A549 (cell line): ENCODE results near the gene CLEC10A. TPM values are rescaled to one million over a fixed set of nuclear protein-coding genes. Genes with fewer than 3 reads are reported as not detected.

Source experiments
- ATAC-seq, 2 experiments: fragments of 200-7000 bp in 1 of 2; fragments of >200 bp in 1 of 2; cut with Nextera tagmentation in 1 of 2; cut with Tn5 transposase in 1 of 2; 3 replicates each; pipeline versions ENCODE4 v1.8.0 to v1.9.1; 2018 to 2020; ENCODE audit warnings: mild to moderate bottlenecking in 1 of 2, moderate library complexity in 1 of 2
- CTCF ChIA-PET: fragments of 300-600 bp; sonication (Branson Sonifier 250); formaldehyde crosslinking; extraction: SDS; loops from one replicate; lab custom pipeline; 2021; ENCODE audit warnings: antibody characterized with exemption, inconsistent platforms; lab: Yijun Ruan, JAX
- POLR2A ChIA-PET: fragments of 350-600 bp; formaldehyde crosslinking; extraction: SDS; loops from one replicate; lab custom pipeline; 2021; ENCODE audit warnings: antibody characterized with exemption, inconsistent platforms; lab: Yijun Ruan, JAX
- DNase-seq, 2 experiments: peaks; one replicate each; pipeline versions ENCODE4 v3.0.0 to v3.0.0-alpha.2; 2011 to 2016; ENCODE audit warnings: low read depth in 1 of 2, low spot score in 1 of 2
- FAIRE-seq: peaks from 2 replicates; lab custom pipeline; 2011; peaks lifted over from hg19 to GRCh38; lab: Jason Lieb, UNC
- H3K27ac ChIP-seq, 2 experiments: fragments of >200 bp; sonication (Bioruptor Twin); formaldehyde crosslinking; 3 replicates each; pipeline ENCODE4 v1.5.1; 2016 to 2017
- H3K4me1 ChIP-seq: fragments of >200 bp; sonication (Bioruptor Twin); formaldehyde crosslinking; 3 replicates; pipeline ENCODE4 v1.6.1; 2016
- H3K4me2 ChIP-seq: fragments of >200 bp; sonication (Bioruptor Twin); formaldehyde crosslinking; 3 replicates; pipeline ENCODE4 v1.6.1; 2016
- H3K4me3 ChIP-seq: fragments of >200 bp; sonication (Bioruptor Twin); formaldehyde crosslinking; 3 replicates; pipeline ENCODE4 v1.5.1; 2016
- H3K9me3 ChIP-seq: fragments of >200 bp; sonication (Bioruptor Twin); formaldehyde crosslinking; 3 replicates; pipeline ENCODE4 v1.6.1; 2016
- BHLHE40 ChIP-seq: IDR thresholded peaks from 2 replicates; pipeline ENCODE4 v1.6.1; 2012; ENCODE audit warnings: low read depth, low read length, inconsistent platforms
- CBX8 ChIP-seq: fragments of 200-600 bp; sonication (generic); IDR thresholded peaks from 2 replicates; pipeline ENCODE4 v1.6.1; 2016
- CHD2 ChIP-seq: fragments of 150-350 bp; IDR thresholded peaks from 2 replicates; pipeline ENCODE4 v1.6.1; 2014; ENCODE audit warnings: low read length; ENCODE audit not compliant: partially characterized antibody
- CHD4 ChIP-seq: fragments of 200-600 bp; sonication (generic); IDR thresholded peaks from 2 replicates; pipeline ENCODE4 v1.6.1; 2016; ENCODE audit warnings: antibody characterized with exemption, mild to moderate bottlenecking, borderline replicate concordance
- EHF ChIP-seq: fragments of 250-450 bp; sonication (Bioruptor Pico); IDR thresholded peaks from 2 replicates; pipeline ENCODE4 v1.5.0; 2020; ENCODE audit warnings: mild to moderate bottlenecking
- EP300 ChIP-seq, 2 experiments: fragments of >200 bp; sonication (Bioruptor Twin); formaldehyde crosslinking; IDR thresholded peaks; 2 replicates in 1 of 2; 3 replicates in 1 of 2; pipeline ENCODE4 v1.6.1; 2016 to 2017
- ESRRA ChIP-seq: fragments of 150-350 bp; IDR thresholded peaks from 2 replicates; pipeline ENCODE4 v1.6.1; 2014; ENCODE audit warnings: mild to moderate bottlenecking, low read length, borderline replicate concordance
- FOSB ChIP-seq: fragments of 250-450 bp; sonication (Bioruptor Pico); IDR thresholded peaks from 2 replicates; pipeline ENCODE4 v1.5.0; 2020; ENCODE audit warnings: mild to moderate bottlenecking, moderate library complexity
- FOXS1 ChIP-seq: fragments of 250-450 bp; sonication (Bioruptor Pico); IDR thresholded peaks from 2 replicates; pipeline ENCODE4 v1.5.0; 2020; ENCODE audit warnings: mild to moderate bottlenecking, moderate library complexity
- HDAC2 ChIP-seq: fragments of 200-600 bp; sonication (generic); IDR thresholded peaks from 2 replicates; pipeline ENCODE4 v1.6.1; 2016
- HOXB13 ChIP-seq: fragments of 250-450 bp; sonication (Bioruptor Pico); IDR thresholded peaks from 2 replicates; pipeline ENCODE4 v1.5.0; 2020; ENCODE audit warnings: low read depth, mild to moderate bottlenecking, moderate library complexity
- HOXB5 ChIP-seq: fragments of 250-450 bp; sonication (Bioruptor Pico); IDR thresholded peaks from 2 replicates; pipeline ENCODE4 v1.5.0; 2020; ENCODE audit warnings: mild to moderate bottlenecking, moderate library complexity
- JUN ChIP-seq, 2 experiments: fragments of >200 bp; sonication (Bioruptor Twin); formaldehyde crosslinking; IDR thresholded peaks; 2 replicates in 1 of 2; 3 replicates in 1 of 2; pipeline ENCODE4 v1.6.1; 2016 to 2017
- KDM1A ChIP-seq: fragments of 200-600 bp; sonication (generic); IDR thresholded peaks from 2 replicates; pipeline ENCODE4 v1.6.1; 2016; ENCODE audit warnings: low read depth, mild to moderate bottlenecking
- MAFK ChIP-seq: fragments of 450-650 bp; IDR thresholded peaks from 2 replicates; pipeline ENCODE4 v1.6.1; 2014; ENCODE audit not compliant: partially characterized antibody
- MYC ChIP-seq: IDR thresholded peaks from 2 replicates; pipeline ENCODE4 v1.6.1; 2012; ENCODE audit warnings: mild to moderate bottlenecking, inconsistent platforms, low read length, improper control_type of control experiment, borderline replicate concordance
- PHF8 ChIP-seq: fragments of 200-600 bp; sonication (generic); IDR thresholded peaks from 2 replicates; pipeline ENCODE4 v1.6.1; 2016; ENCODE audit warnings: low read depth, mild to moderate bottlenecking, antibody characterized with exemption, moderate library complexity, borderline replicate concordance
- POLR2A ChIP-seq: IDR thresholded peaks from 2 replicates; pipeline ENCODE4 v1.6.1; 2012; ENCODE audit warnings: mild to moderate bottlenecking, low read length
- POLR2AphosphoS2 ChIP-seq: conservative IDR thresholded peaks from 2 replicates; pipeline ENCODE4 v1.6.1; 2012; ENCODE audit warnings: low read length, improper control_type of control experiment, inconsistent platforms
- RAD21 ChIP-seq, 2 experiments: fragments of >200 bp in 1 of 2; sonication (Bioruptor Twin) in 1 of 2; formaldehyde crosslinking in 1 of 2; IDR thresholded peaks in 1 of 2; conservative IDR thresholded peaks in 1 of 2; 2 replicates in 1 of 2; 3 replicates in 1 of 2; pipeline ENCODE4 v1.6.1; 2012 to 2018; ENCODE audit warnings: inconsistent platforms in 1 of 2
- RNF2 ChIP-seq: fragments of 200-600 bp; sonication (generic); IDR thresholded peaks from 2 replicates; pipeline ENCODE4 v1.6.1; 2016; ENCODE audit warnings: low read depth, mild to moderate bottlenecking, antibody characterized with exemption, moderate library complexity, borderline replicate concordance
- SMC3 ChIP-seq: fragments of >200 bp; sonication (Bioruptor Twin); formaldehyde crosslinking; IDR thresholded peaks from 3 replicates; pipeline ENCODE4 v1.6.1; 2018; ENCODE audit warnings: inconsistent platforms
- SREBF2 ChIP-seq: fragments of 450-650 bp; IDR thresholded peaks from 2 replicates; pipeline ENCODE4 v1.6.1; 2014; ENCODE audit warnings: mild to moderate bottlenecking, moderate library complexity
- TFCP2L1 ChIP-seq: fragments of 250-450 bp; sonication (Bioruptor Pico); IDR thresholded peaks from 2 replicates; pipeline ENCODE4 v1.5.0; 2021; ENCODE audit warnings: mild to moderate bottlenecking
- TP53 ChIP-seq: fragments of 250-450 bp; sonication (Bioruptor Pico); IDR thresholded peaks from 2 replicates; pipeline ENCODE4 v1.5.0; 2021; ENCODE audit warnings: mild to moderate bottlenecking, moderate library complexity
- WGBS: methylation state at CpG from one replicate; pipeline ENCODE4 v1.1.6; 2017; ENCODE audit errors: missing lambda C conversion rate; 5-methylcytosine and 5-hydroxymethylcytosine counted together
- polyA plus RNA-seq, 4 experiments: library from polyadenylated mRNA; depleted of rRNA in 3 of 4; stranded (reverse); fragments of >200 nt; fragmentation: RNase III in 1 of 4; extraction: RNeasy Plus Mini Kit Qiagen cat#74134 plus additional on column Dnase treatment in 1 of 4; gene quantifications; 2 replicates in 3 of 4; 3 replicates in 1 of 4; pipeline ENCODE4 v1.2.3, GENCODE V29; 2011 to 2017
- TF ChIP-seq, protein P1 (sequence below): IDR thresholded peaks from 2 replicates; pipeline ENCODE4 v1.6.1; 2012; ENCODE audit warnings: low read depth, borderline replicate concordance
- TF ChIP-seq, protein P2 (sequence below): fragments of >200 bp; sonication (Bioruptor Twin); formaldehyde crosslinking; IDR thresholded peaks from 3 replicates; pipeline ENCODE4 v1.6.1; 2016
- TF ChIP-seq, protein P3 (sequence below): fragments of >200 bp; sonication (Bioruptor Twin); formaldehyde crosslinking; IDR thresholded peaks from 3 replicates; pipeline ENCODE4 v1.5.1; 2016

The CLEC10A gene
- polyA plus RNA-seq, 2 of the 4 experiments (the other 2 are of a cell fraction): not detected

- TF ChIP-seq ESRRA (no peak), CHD4 (no peak), HOXB13 (CRISPR knock-in tag) (no peak), JUN (IDR thresholded peaks at IDR 0.05) (no peak), MYC (no peak)
- TF ChIP-seq, protein P1, sequence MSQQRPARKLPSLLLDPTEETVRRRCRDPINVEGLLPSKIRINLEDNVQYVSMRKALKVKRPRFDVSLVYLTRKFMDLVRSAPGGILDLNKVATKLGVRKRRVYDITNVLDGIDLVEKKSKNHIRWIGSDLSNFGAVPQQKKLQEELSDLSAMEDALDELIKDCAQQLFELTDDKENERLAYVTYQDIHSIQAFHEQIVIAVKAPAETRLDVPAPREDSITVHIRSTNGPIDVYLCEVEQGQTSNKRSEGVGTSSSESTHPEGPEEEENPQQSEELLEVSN: no peak
These were observed 28.5 kb upstream of the CLEC10A start (continued) for GRCh38 chr17:7108560-7108925.

GRCh38 chr17:7107795-7108559 lies 27.9 kb upstream of the CLEC10A start:
- Histone ChIP-seq H3K9me3 (no peaks in the 10 kb centered on the region), H3K4me1 (no peaks in the 10 kb centered on the region), H3K27ac (no peak overlapping the region), H3K4me2 (no peak overlapping the region), H3K4me3 (no peak overlapping the region)
- TF ChIP-seq CBX8: no peak
- TF ChIP-seq BHLHE40: no peak
- no peak for TF ChIP-seq MYC
- no peak for TF ChIP-seq SREBF2
- ATAC-seq (no peak; a peak in 1 of 6 replicates), FAIRE-seq (no peak), DNase-seq (no peak)
- WGBS: 79% methylated on average over 29 of the region's 32 CpGs
- POLR2A ChIA-PET: no interaction called here
- CTCF ChIA-PET: interaction anchor here (0.7 to 1.8 kb wide), 5 partner anchors 21 to 62 kb away, joined by 3 to 8 read pairs (median 4); no protein-coding TSS in a partner anchor

DNA sequence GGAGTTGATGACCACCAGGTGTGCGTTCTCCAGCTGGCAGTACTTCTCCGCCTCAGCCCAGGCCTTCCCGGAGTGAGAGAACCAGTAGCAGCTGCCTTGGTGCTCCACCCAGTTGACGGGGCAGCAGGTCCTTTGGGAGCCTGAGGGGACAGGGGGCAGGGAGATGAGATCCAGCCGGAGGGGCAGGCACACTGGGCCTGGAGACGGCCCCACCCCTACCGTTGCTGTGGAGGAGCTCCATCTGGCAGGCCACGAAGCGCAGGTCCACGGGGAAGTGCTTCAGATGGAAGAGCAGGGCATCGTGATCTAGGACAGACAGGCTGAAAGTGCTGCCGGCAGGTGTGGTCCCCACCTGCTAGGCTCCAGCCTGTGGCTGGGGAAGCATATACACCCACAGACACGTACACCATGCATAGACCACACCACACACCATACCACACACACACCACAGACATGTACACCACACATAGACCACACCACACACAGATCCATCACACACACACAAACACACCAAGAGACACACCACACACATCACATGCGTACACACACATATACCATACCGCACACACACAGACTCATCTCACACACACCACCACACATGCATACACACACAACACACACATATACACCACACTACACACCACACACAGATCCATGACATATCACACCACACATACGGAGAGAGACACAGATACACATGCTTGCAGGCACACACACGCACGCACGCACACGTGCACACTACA lies 27.1 kb upstream of the CLEC10A start:
- ATAC-seq: peak; percentile 20 to 27; a peak in 4 of 6 replicates
- POLR2A ChIA-PET: no interaction called here
- no peak for DNase-seq
- no peak overlapping the region for H3K4me2 ChIP-seq
- no peaks in the 10 kb centered on the region for H3K4me1 ChIP-seq
- H3K27ac ChIP-seq: no peak overlapping the region
- TF ChIP-seq SMC3 (no peak), MYC (no peak), JUN (IDR thresholded peaks at IDR 0.05) (no peak), POLR2AphosphoS2 (no peak), HDAC2 (no peak), ESRRA (no peak), PHF8 (no peak), EHF (CRISPR knock-in tag) (no peak)
- TF ChIP-seq, protein P2, sequence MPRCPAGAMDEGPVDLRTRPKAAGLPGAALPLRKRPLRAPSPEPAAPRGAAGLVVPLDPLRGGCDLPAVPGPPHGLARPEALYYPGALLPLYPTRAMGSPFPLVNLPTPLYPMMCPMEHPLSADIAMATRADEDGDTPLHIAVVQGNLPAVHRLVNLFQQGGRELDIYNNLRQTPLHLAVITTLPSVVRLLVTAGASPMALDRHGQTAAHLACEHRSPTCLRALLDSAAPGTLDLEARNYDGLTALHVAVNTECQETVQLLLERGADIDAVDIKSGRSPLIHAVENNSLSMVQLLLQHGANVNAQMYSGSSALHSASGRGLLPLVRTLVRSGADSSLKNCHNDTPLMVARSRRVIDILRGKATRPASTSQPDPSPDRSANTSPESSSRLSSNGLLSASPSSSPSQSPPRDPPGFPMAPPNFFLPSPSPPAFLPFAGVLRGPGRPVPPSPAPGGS: no peak
- FAIRE-seq: no peak
- WGBS: 81% methylated on average over 20 of the region's 20 CpGs
- no peak overlapping the region for H3K4me3 ChIP-seq
- CTCF ChIA-PET: interaction anchor here (1.2 to 1.5 kb wide), 2 partner anchors 26 to 71 kb away, joined by 3 to 4 read pairs; no protein-coding TSS in a partner anchor
- no peaks in the 10 kb centered on the region for H3K9me3 ChIP-seq

DNA sequence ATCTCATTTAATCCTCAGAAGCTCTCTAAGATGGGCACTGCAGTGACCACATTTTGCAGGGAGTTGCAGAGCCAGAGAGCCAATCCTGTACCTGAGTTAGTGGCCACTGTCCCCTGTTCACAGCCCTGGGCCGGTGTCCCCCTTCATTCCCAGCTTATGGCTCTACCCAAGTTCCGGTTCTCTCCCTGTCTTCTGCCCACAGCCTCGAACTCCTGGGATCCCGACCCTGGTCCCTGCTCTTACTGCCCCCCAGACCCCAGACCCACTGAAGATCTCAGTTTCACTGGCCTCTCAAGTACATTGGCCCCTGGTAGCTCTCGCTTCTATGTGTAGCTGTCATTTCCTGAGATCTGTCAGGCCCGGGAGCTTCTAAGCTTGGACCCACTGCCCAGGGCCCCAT lies 22.4 kb upstream of the CLEC10A start:
- CTCF ChIA-PET: interaction anchor here (1.0 to 2.6 kb wide), 8 partner anchors 12 to 76 kb away, joined by 3 to 17 read pairs (median 4); partner anchors contain the start of gene ASGR2
- Histone ChIP-seq H3K27ac (no peak overlapping the region), H3K4me2 (no peak overlapping the region), H3K4me1 (peaks cover 6% of the 10 kb centered on the region), H3K9me3 (no peaks in the 10 kb centered on the region), H3K4me3 (no peak overlapping the region)
- peak; percentile 27 to 60; a peak in 2 of 6 replicates for ATAC-seq
- POLR2A ChIA-PET: no interaction called here
- WGBS: 58% methylated on average over 6 of the region's 6 CpGs
- no peak for DNase-seq
- FAIRE-seq: no peak
- TF ChIP-seq TP53 (CRISPR knock-in tag) (no peak), SMC3 (no peak), POLR2A (no peak), FOSB (CRISPR knock-in tag) (no peak), HOXB5 (CRISPR knock-in tag) (no peak), JUN (IDR thresholded peaks at IDR 0.05) (no peak), KDM1A (no peak), FOXS1 (CRISPR knock-in tag) (no peak), RNF2 (no peak), EP300 (IDR thresholded peaks at IDR 0.05) (no peak), RAD21 (conservative IDR thresholded peaks at IDR 0.05 in 1 of 2, IDR thresholded peaks at IDR 0.05 in 1 of 2) (no peak), CHD2 (no peak), TFCP2L1 (CRISPR knock-in tag) (no peak), MAFK (no peak)
- TF ChIP-seq, protein P3, sequence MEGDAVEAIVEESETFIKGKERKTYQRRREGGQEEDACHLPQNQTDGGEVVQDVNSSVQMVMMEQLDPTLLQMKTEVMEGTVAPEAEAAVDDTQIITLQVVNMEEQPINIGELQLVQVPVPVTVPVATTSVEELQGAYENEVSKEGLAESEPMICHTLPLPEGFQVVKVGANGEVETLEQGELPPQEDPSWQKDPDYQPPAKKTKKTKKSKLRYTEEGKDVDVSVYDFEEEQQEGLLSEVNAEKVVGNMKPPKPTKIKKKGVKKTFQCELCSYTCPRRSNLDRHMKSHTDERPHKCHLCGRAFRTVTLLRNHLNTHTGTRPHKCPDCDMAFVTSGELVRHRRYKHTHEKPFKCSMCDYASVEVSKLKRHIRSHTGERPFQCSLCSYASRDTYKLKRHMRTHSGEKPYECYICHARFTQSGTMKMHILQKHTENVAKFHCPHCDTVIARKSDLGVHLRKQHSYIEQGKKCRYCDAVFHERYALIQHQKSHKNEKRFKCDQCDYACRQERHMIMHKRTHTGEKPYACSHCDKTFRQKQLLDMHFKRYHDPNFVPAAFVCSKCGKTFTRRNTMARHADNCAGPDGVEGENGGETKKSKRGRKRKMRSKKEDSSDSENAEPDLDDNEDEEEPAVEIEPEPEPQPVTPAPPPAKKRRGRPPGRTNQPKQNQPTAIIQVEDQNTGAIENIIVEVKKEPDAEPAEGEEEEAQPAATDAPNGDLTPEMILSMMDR: no peak
